Activated naive CD4-positive, alpha-beta T cell treated with anti-CD3 and anti-CD28 coated beads for 36 hours (primary cell): ENCODE measurements around the gene CTTN. TPM values are rescaled to one million over a fixed set of nuclear protein-coding genes. Genes with fewer than 3 reads are reported as not detected.

Source experiments
- CTCF ChIA-PET: fragments of 350-600 bp; sonication (Branson Sonifier 250); formaldehyde crosslinking; loops from one replicate; lab custom pipeline; 2021; ENCODE audit warnings: antibody characterized with exemption; lab: Charles Lee
- DNase-seq: peaks from one replicate; pipeline ENCODE4 v3.0.0-alpha.2; 2020
- H3K27ac Mint-ChIP-seq: one replicate; pipeline ENCODE4 v1.8.0; 2021; ENCODE audit warnings: mild to moderate bottlenecking, mixed read lengths
- H3K27me3 Mint-ChIP-seq: one replicate; pipeline ENCODE4 v1.8.0; 2021; ENCODE audit warnings: low read depth, mixed read lengths
- H3K36me3 Mint-ChIP-seq: one replicate; pipeline ENCODE4 v1.8.0; 2021; ENCODE audit warnings: low read depth, mixed read lengths
- H3K4me1 Mint-ChIP-seq: one replicate; pipeline ENCODE4 v1.8.0; 2021; ENCODE audit warnings: low read depth, mixed read lengths
- H3K4me3 Mint-ChIP-seq: one replicate; pipeline ENCODE4 v1.8.0; 2021; ENCODE audit warnings: mild to moderate bottlenecking, moderate library complexity, mixed read lengths
- H3K9me3 Mint-ChIP-seq: one replicate; pipeline ENCODE4 v1.8.0; 2021; ENCODE audit warnings: mixed read lengths
- intact Hi-C: fragments of 100-400 bp; cut with micrococcal nuclease; formaldehyde crosslinking; loops from one replicate; pipeline ENCODE4 v1.15.1; 2023
- total RNA-seq, 2 experiments: library from RNA; stranded (reverse); gene quantifications; one replicate each; pipeline ENCODE4 v1.2.3, GENCODE V29; 2021

Gene CTTN
- total RNA-seq, 2 experiments from 2014 or later: 44.8 to 52.7 TPM

- intact Hi-C loops: no loop called here
- Mint-ChIP-seq H3K36me3 (peaks cover 67% of the 10 kb centered on the region), H3K4me3 (no peak overlapping the region), H3K27me3 (no peaks in the 10 kb centered on the region), H3K27ac (no peak overlapping the region), H3K4me1 (peaks cover 5% of the 10 kb centered on the region), H3K9me3 (no peaks in the 10 kb centered on the region)
- CTCF ChIA-PET: interaction anchor here (1.2 kb wide), 1 partner anchor 310 kb away, joined by 3 read pairs; no protein-coding TSS in a partner anchor
- no peak for DNase-seq
These were observed 16.2 kb downstream of the CTTN start for GRCh38 chr11:70414341-70415100.

- Mint-ChIP-seq H3K4me3 (no peak overlapping the region), H3K4me1 (peaks cover 5% of the 10 kb centered on the region), H3K27me3 (no peaks in the 10 kb centered on the region), H3K27ac (peak overlapping the region; percentile 24), H3K36me3 (peaks cover 65% of the 10 kb centered on the region), H3K9me3 (no peaks in the 10 kb centered on the region)
- DNase-seq: peak; percentile 11
- intact Hi-C loops: no loop called here
- CTCF ChIA-PET: no interaction called here
These were observed 16.9 kb downstream of the CTTN start for GRCh38 chr11:70415191-70415590.

GRCh38 chr11:70415642-70416395, 17.5 kb downstream of the CTTN start:
- H3K36me3 Mint-ChIP-seq: peaks cover 61% of the 10 kb centered on the region
- intact Hi-C loops: no loop called here

GRCh38 chr11:70416881-70417280, 18.6 kb downstream of the CTTN start:
- Mint-ChIP-seq H3K4me3 (no peak overlapping the region), H3K27me3 (no peaks in the 10 kb centered on the region), H3K4me1 (peaks cover 5% of the 10 kb centered on the region), H3K9me3 (no peaks in the 10 kb centered on the region), H3K36me3 (peaks cover 56% of the 10 kb centered on the region), H3K27ac (no peak overlapping the region)
- CTCF ChIA-PET: no interaction called here
- no peak for DNase-seq
- intact Hi-C loops: no loop called here

More at GRCh38 chr11:70415642-70416395, 17.5 kb downstream of the CTTN start:
- Mint-ChIP-seq H3K4me3 (no peak overlapping the region), H3K27ac (peak overlapping the region; percentile 80), H3K27me3 (no peaks in the 10 kb centered on the region), H3K4me1 (peaks cover 5% of the 10 kb centered on the region), H3K9me3 (no peaks in the 10 kb centered on the region)
- CTCF ChIA-PET: interaction anchor here (0.5 kb wide), 1 partner anchor 112 kb away, joined by 3 read pairs; no protein-coding TSS in a partner anchor
- DNase-seq: peak; percentile 26

GRCh38 chr11:70418130-70418529, 19.8 kb downstream of the CTTN start:
- no peak for DNase-seq
- CTCF ChIA-PET: interaction anchor here (0.7 kb wide), 1 partner anchor 9 kb away, joined by 3 read pairs; no protein-coding TSS in a partner anchor
- peaks cover 56% of the 10 kb centered on the region for H3K36me3 Mint-ChIP-seq
- H3K4me1 Mint-ChIP-seq: peaks cover 5% of the 10 kb centered on the region
- H3K27me3 Mint-ChIP-seq: no peaks in the 10 kb centered on the region
- intact Hi-C loops: no loop called here
- no peaks in the 10 kb centered on the region for H3K9me3 Mint-ChIP-seq
- H3K4me3 Mint-ChIP-seq: no peak overlapping the region
- H3K27ac Mint-ChIP-seq: no peak overlapping the region

GRCh38 chr11:70419307-70420007, 21.1 kb downstream of the CTTN start:
- DNase-seq: no peak
- intact Hi-C loops: no loop called here
- Mint-ChIP-seq H3K9me3 (no peaks in the 10 kb centered on the region), H3K4me1 (peaks cover 5% of the 10 kb centered on the region), H3K36me3 (peaks cover 61% of the 10 kb centered on the region), H3K27ac (no peak overlapping the region), H3K4me3 (no peak overlapping the region), H3K27me3 (no peaks in the 10 kb centered on the region)
- CTCF ChIA-PET: no interaction called here

- Mint-ChIP-seq H3K4me3 (no peak overlapping the region), H3K27me3 (no peaks in the 10 kb centered on the region), H3K4me1 (peaks cover 5% of the 10 kb centered on the region), H3K27ac (no peak overlapping the region), H3K36me3 (peaks cover 59% of the 10 kb centered on the region), H3K9me3 (no peaks in the 10 kb centered on the region)
- DNase-seq: no peak
- CTCF ChIA-PET: no interaction called here
- intact Hi-C loops: no loop called here
These were observed 21.7 kb downstream of the CTTN start for GRCh38 chr11:70420008-70420464.

- intact Hi-C loops: no loop called here
- no peaks in the 10 kb centered on the region for H3K9me3 Mint-ChIP-seq
- no peak for DNase-seq
- H3K4me1 Mint-ChIP-seq: peaks cover 5% of the 10 kb centered on the region
- H3K27ac Mint-ChIP-seq: no peak overlapping the region
- peaks cover 57% of the 10 kb centered on the region for H3K36me3 Mint-ChIP-seq
- H3K4me3 Mint-ChIP-seq: no peak overlapping the region
- H3K27me3 Mint-ChIP-seq: no peaks in the 10 kb centered on the region
- CTCF ChIA-PET: no interaction called here
These were observed 22.2 kb downstream of the CTTN start for GRCh38 chr11:70420496-70420895.

GRCh38 chr11:70421123-70421522, 22.8 kb downstream of the CTTN start:
- CTCF ChIA-PET: no interaction called here
- Mint-ChIP-seq H3K36me3 (peaks cover 58% of the 10 kb centered on the region), H3K27ac (no peak overlapping the region), H3K9me3 (no peaks in the 10 kb centered on the region), H3K4me1 (peaks cover under 1% of the 10 kb centered on the region), H3K27me3 (no peaks in the 10 kb centered on the region), H3K4me3 (no peak overlapping the region)
- intact Hi-C loops: no loop called here
- DNase-seq: peak; percentile 26

GRCh38 chr11:70422692-70423522, 24.6 kb downstream of the CTTN start:
- intact Hi-C loops: no loop called here
- Mint-ChIP-seq H3K36me3 (peaks cover 50% of the 10 kb centered on the region), H3K4me3 (no peak overlapping the region), H3K27me3 (no peaks in the 10 kb centered on the region), H3K27ac (no peak overlapping the region), H3K4me1 (no peaks in the 10 kb centered on the region), H3K9me3 (no peaks in the 10 kb centered on the region)
- CTCF ChIA-PET: no interaction called here
- no peak for DNase-seq

GRCh38 chr11:70423523-70424505, 25.5 kb downstream of the CTTN start:
- Mint-ChIP-seq H3K4me3 (no peak overlapping the region), H3K27ac (no peak overlapping the region), H3K36me3 (peaks cover 48% of the 10 kb centered on the region), H3K9me3 (no peaks in the 10 kb centered on the region), H3K4me1 (no peaks in the 10 kb centered on the region), H3K27me3 (no peaks in the 10 kb centered on the region)
- no peak for DNase-seq
- CTCF ChIA-PET: no interaction called here
- intact Hi-C loops: no loop called here
